ENCODE results near the gene AMZ1.
"Not testable (repeated sequence)": the region's sequence is repeated elsewhere in the genome, so short reads cannot be mapped to it uniquely, and the experiment has no call there.

Gene AMZ1

DNA sequence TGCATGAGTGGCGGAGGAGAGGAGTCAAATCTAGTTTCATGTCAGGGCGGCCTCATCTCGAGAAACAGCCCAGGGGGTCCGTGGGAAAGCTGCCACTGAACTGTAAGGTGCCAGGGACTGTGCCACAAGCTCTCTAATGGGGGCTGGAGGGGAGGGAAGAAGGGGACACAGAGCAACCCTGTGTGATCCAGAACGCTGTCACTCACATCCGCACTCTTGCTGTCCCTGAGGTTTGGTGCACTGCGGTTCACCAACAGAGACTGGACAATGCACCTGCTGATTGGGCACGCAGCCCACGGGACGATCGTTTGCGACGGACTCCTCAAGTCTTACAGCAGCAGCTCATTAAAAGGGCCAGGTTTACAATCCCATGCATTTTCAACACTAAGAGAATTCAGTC lies 47.7 kb downstream of the AMZ1 start:
- Histone ChIP-seq H3K9ac (ENCODE audit: low read depth, low read length) (no peak overlapping the region), H3K9me3 (replicated peaks; ENCODE audit: low read length) (no peaks in the 10 kb centered on the region), H3K4me2 (ENCODE audit: low read length) (no peak overlapping the region), H3K27me3 (ENCODE audit: control insufficient read depth, insufficient read depth, low read length) (no peaks in the 10 kb centered on the region), H3K4me1 (ENCODE audit: control insufficient read depth, insufficient read depth, low read length) (peaks cover 21% of the 10 kb centered on the region), H3K4me3 (ENCODE audit: low read length) (no peak overlapping the region), H3K36me3 (ENCODE audit: insufficient read depth, low read length) (peaks cover 10% of the 10 kb centered on the region)

DNA sequence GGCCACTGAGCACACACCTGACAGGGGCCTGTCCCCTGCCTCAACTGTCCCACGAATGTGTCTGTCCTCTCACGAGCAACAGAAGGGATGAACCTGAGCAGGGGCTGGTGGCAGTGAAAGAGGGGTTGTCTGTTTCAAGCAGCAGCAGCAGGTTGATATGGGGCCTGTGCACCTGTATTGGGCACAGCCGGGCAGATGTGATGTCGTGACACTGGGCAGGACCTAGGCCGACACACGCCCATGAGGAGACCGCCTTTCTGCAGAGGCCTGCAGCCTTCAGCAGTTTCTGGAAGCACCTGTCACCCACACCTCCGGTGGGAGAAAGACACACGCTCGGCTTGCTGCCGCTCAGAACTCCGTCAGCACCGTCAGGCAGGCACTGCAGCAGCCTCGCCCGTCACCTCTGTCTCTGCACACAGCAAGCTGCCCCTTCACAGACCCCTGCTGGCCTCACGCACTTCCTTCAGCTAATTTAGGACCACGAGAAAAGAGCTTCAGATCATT lies 48.5 kb downstream of the AMZ1 start:
- H3K9me3 ChIP-seq (replicated peaks; ENCODE audit: low read length): no peaks in the 10 kb centered on the region
- peaks cover 3% of the 10 kb centered on the region for H3K36me3 ChIP-seq (ENCODE audit: insufficient read depth, low read length)
- no peak overlapping the region for H3K4me2 ChIP-seq (ENCODE audit: low read length)
- H3K9ac ChIP-seq (ENCODE audit: low read depth, low read length): no peak overlapping the region
- H3K4me1 ChIP-seq (ENCODE audit: control insufficient read depth, insufficient read depth, low read length): peaks cover 21% of the 10 kb centered on the region
- H3K27me3 ChIP-seq (ENCODE audit: control insufficient read depth, insufficient read depth, low read length): no peaks in the 10 kb centered on the region
- H3K4me3 ChIP-seq (ENCODE audit: low read length): no peak overlapping the region

DNA sequence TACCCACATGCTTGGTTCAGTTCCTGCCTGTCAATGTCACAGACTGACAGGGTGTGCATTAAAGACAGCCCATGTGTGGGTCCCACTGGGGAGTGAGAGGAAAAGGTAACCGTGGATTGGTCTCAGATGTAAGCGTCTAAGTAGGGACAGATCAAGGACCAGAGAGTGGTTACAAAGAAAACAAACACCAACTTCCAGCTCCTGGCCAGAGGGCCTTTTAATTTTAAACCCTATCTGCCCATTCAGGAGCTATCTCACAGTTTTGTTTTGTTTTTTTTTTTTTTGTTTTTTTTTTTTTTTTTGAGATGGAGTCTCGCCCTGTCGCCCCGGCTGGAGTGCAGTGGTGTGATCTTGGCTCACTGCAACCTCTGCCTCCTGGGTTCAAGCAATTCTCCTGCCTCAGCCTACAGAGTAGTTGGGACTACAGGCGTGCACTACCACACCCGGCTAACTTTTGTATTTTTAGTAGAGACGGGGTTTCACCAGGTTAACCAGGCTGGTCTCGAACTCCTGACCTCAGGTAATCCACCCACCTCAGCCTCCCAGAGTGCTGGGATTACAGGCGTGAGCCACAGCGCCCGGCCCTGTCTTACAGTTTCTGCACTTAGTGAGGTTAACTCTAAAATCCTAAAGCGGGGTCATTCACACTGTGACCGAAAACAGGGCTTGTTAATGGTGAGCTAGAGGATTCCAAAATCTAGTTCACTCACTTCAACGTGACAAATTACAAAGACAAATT lies 49.2 kb downstream of the AMZ1 start:
- not testable (repeated sequence) for H3K36me3 ChIP-seq (ENCODE audit: insufficient read depth, low read length); H3K9me3 ChIP-seq (replicated peaks; ENCODE audit: low read length); H3K9ac ChIP-seq (ENCODE audit: low read depth, low read length); H3K4me2 ChIP-seq (ENCODE audit: low read length); H3K4me3 ChIP-seq (ENCODE audit: low read length); H3K27me3 ChIP-seq (ENCODE audit: control insufficient read depth, insufficient read depth, low read length)
- peaks cover 21% of the 10 kb centered on the region for H3K4me1 ChIP-seq (ENCODE audit: control insufficient read depth, insufficient read depth, low read length)

DNA sequence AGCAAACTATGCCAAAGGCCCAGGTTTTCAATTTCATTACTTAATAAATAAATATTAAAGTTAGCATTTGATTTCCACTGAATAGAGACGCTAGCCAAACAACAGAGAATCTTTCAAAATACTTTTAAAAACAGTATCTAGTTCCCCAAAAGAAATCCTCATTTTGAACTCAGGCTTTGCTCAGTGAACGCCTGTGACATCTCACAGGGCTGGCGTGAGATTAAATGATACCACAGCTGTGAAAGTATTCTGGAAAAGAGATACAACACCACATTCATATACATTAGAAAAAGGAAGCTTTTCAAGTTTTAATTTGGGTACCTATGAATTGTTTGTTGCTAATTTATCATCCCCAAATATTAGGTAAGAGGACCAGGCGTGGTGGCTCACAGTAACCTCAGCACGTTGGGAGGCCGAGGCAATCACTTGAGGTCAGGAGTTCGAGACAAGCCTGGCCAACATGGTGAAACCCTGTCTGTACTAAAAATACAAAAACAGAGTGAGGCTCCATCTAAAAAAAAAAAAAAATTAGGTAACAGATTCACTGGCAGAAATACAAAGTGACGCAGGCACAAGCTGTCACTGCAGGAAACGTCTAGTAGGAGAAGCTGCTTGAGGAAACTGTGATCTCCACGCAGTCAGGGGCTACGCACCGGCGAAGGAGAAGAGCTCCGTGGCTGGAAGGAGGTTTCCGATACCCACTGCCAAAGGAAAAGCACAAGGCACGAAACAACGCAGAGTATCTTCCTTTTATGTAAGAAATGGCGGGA lies 50.0 kb downstream of the AMZ1 start:
- Histone ChIP-seq H3K9ac (ENCODE audit: low read depth, low read length) (no peak overlapping the region), H3K4me2 (ENCODE audit: low read length) (no peak overlapping the region), H3K27me3 (ENCODE audit: control insufficient read depth, insufficient read depth, low read length) (no peaks in the 10 kb centered on the region), H3K4me1 (ENCODE audit: control insufficient read depth, insufficient read depth, low read length) (peaks cover 18% of the 10 kb centered on the region), H3K4me3 (ENCODE audit: low read length) (no peak overlapping the region), H3K36me3 (ENCODE audit: insufficient read depth, low read length) (peaks cover 3% of the 10 kb centered on the region), H3K9me3 (replicated peaks; ENCODE audit: low read length) (no peaks in the 10 kb centered on the region)

DNA sequence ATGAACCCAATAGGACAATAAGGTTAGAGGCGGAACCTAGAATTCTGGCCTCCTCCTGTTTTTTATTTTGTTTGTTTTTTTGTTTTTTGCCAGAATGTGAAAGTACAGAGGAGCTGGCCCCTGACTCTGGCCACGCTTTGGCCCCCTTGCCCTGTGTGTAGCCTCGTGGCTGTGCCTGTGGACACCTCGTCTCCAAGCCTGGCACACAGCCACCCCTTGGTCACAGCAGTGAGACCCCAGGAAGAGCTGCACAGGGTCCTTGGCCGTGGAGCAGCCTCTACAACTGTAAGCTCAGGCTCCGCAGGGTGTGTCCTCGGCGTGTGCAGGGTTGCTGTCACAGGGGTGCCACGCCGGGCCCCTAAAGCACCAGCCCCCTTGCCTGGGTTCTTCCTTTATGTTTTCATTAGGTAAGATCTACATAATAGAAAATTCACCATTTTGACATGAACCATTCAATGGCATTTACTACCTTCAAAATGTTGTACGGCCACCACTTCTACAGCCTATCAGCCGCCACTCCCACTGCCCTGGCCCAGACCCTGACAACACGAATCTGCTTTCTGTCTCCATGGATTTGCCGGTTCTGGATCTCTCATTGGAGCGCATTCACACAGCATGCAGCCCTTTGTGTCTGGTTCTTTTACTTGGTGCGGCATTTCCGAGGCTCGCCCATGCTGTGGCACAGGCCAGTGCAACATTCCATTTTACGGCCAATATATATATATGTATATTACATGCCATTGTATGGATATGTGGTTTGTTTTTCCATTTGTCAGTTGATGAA lies 51.0 kb downstream of the AMZ1 start:
- H3K36me3 ChIP-seq (ENCODE audit: insufficient read depth, low read length): peaks cover 3% of the 10 kb centered on the region
- H3K9ac ChIP-seq (ENCODE audit: low read depth, low read length): no peak overlapping the region
- H3K9me3 ChIP-seq (replicated peaks; ENCODE audit: low read length): no peaks in the 10 kb centered on the region
- H3K4me3 ChIP-seq (ENCODE audit: low read length): no peak overlapping the region
- H3K4me2 ChIP-seq (ENCODE audit: low read length): no peak overlapping the region
- H3K4me1 ChIP-seq (ENCODE audit: control insufficient read depth, insufficient read depth, low read length): peaks cover 11% of the 10 kb centered on the region
- no peaks in the 10 kb centered on the region for H3K27me3 ChIP-seq (ENCODE audit: control insufficient read depth, insufficient read depth, low read length)

DNA sequence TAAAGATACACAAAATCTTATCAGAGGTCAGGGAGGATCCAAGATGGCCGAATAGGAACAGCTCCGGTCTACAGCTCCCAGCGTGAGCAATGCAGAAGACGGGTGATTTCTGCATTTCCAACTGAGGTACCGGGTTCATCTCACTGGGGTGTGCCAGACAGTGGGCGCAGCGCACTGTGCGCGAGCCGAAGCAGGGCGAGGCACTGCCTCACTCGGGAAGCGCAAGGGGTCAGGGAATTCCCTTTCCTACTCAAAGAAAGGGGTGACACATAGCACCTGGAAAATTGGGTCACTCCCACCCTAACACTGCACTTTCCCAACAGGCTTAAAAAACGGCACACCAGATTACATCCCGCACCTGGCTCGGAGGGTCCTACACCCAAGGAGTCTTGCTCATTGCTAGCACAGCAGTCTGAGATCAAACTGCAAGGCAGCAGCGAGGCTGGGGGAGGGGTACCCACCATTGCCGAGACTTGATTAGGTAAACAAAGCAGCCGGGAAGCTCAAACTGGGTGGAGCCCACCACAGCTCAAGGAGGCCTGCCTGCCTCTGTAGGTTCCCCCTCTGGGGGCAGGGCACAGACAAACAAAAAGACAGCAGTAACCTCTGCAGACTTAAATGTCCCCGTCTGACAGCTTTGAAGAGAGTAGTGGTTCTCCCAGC lies 55.7 kb downstream of the AMZ1 start:
- H3K9me3 ChIP-seq (replicated peaks; ENCODE audit: low read length): not testable (repeated sequence)

DNA sequence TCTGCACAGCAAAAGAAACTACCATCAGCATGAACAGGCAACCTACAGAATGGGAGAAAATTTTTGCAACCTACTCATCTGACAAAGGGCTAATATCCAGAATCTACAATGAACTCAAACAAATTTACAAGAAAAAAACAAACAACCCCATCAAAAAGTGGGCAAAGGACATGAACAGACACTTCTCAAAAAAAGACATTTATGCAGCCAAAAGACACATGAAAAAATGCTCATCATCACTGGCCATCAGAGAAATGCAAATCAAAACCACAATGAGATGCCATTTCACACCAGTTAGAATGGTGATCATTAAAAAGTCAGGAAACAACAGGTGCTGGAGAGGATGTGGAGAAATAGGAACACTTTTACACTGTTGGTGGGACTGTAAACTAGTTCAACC lies 60.7 kb downstream of the AMZ1 start:
- not testable (repeated sequence) for H3K4me1 ChIP-seq (ENCODE audit: control insufficient read depth, insufficient read depth, low read length); H3K36me3 ChIP-seq (ENCODE audit: insufficient read depth, low read length); H3K27me3 ChIP-seq (ENCODE audit: control insufficient read depth, insufficient read depth, low read length); H3K9ac ChIP-seq (ENCODE audit: low read depth, low read length); H3K9me3 ChIP-seq (replicated peaks; ENCODE audit: low read length); H3K4me2 ChIP-seq (ENCODE audit: low read length); H3K4me3 ChIP-seq (ENCODE audit: low read length)

More for the DNA sequence above, 55.7 kb downstream of the AMZ1 start:
- not testable (repeated sequence) for H3K4me1 ChIP-seq (ENCODE audit: control insufficient read depth, insufficient read depth, low read length); H3K4me3 ChIP-seq (ENCODE audit: low read length); H3K36me3 ChIP-seq (ENCODE audit: insufficient read depth, low read length); H3K27me3 ChIP-seq (ENCODE audit: control insufficient read depth, insufficient read depth, low read length); H3K9ac ChIP-seq (ENCODE audit: low read depth, low read length); H3K4me2 ChIP-seq (ENCODE audit: low read length)

DNA sequence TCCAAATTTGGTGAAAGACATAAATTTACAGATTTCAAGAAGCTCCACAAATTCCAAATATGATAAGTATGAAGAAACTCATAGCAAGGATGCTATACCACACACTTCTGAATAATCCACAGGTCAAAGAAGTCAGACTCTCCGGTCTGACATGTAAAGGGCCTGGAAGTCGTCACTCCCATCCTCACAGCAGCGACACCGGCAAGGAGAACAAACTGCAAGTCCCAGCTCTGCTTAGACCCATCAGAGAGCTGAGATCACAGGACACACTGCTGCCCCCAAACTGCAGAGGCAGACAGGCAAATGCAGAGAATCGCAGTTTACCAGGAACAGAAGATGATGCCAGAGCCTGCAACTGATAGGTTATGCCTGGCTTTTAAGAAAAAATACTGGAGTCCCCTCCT lies 62.0 kb downstream of the AMZ1 start:
- no peaks in the 10 kb centered on the region for H3K4me1 ChIP-seq (ENCODE audit: control insufficient read depth, insufficient read depth, low read length)
- no peaks in the 10 kb centered on the region for H3K9me3 ChIP-seq (replicated peaks; ENCODE audit: low read length)
- H3K27me3 ChIP-seq (ENCODE audit: control insufficient read depth, insufficient read depth, low read length): no peaks in the 10 kb centered on the region
- no peak overlapping the region for H3K4me2 ChIP-seq (ENCODE audit: low read length)
- H3K4me3 ChIP-seq (ENCODE audit: low read length): no peak overlapping the region
- H3K36me3 ChIP-seq (ENCODE audit: insufficient read depth, low read length): no peaks in the 10 kb centered on the region
- no peak overlapping the region for H3K9ac ChIP-seq (ENCODE audit: low read depth, low read length)

DNA sequence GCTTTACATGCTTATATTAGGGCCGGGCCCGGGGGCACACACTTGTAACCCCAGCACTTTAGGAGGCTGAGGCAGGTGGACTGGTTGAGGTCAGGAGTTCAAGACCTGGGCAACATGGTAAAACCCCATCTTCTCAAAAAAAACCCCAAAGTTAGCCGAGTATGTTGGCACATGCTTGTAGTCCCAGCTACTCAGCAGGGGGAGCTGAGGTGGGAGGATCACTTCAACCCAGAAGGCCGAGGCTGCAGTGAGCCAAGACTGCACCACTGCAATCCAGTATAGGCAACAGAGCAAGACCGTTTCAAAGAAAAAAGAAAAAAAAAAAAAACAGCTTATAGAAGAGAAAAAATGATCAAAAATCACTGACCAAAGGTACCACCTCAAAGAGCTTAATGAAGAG lies 63.1 kb downstream of the AMZ1 start:
- H3K9ac ChIP-seq (ENCODE audit: low read depth, low read length): no peak overlapping the region
- no peaks in the 10 kb centered on the region for H3K27me3 ChIP-seq (ENCODE audit: control insufficient read depth, insufficient read depth, low read length)
- H3K36me3 ChIP-seq (ENCODE audit: insufficient read depth, low read length): no peaks in the 10 kb centered on the region
- H3K9me3 ChIP-seq (replicated peaks; ENCODE audit: low read length): no peaks in the 10 kb centered on the region
- no peak overlapping the region for H3K4me2 ChIP-seq (ENCODE audit: low read length)
- no peaks in the 10 kb centered on the region for H3K4me1 ChIP-seq (ENCODE audit: control insufficient read depth, insufficient read depth, low read length)
- H3K4me3 ChIP-seq (ENCODE audit: low read length): no peak overlapping the region

DNA sequence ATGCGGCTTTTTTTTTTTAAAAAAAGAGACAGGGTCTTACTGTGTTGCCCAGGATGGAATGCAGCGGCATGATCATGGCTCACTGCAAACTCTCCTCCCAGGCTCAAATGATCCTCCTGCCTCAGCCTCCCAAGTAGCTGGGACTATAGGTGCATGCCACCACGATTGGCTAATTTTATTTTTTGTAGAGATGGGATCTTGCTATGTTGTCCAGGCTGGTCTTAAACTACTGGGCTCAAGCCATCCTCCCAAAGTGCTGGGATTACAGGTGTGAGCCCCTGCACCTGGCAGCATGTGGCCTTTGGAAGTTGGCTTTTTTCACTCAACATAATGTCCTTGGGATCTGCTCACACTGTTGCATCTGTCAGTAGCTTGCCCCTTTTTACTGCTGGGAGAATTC lies 65.1 kb downstream of the AMZ1 start:
- no peaks in the 10 kb centered on the region for H3K36me3 ChIP-seq (ENCODE audit: insufficient read depth, low read length)
- H3K4me1 ChIP-seq (ENCODE audit: control insufficient read depth, insufficient read depth, low read length): peaks cover 17% of the 10 kb centered on the region
- no peak overlapping the region for H3K9ac ChIP-seq (ENCODE audit: low read depth, low read length)
- H3K27me3 ChIP-seq (ENCODE audit: control insufficient read depth, insufficient read depth, low read length): no peaks in the 10 kb centered on the region
- no peak overlapping the region for H3K4me3 ChIP-seq (ENCODE audit: low read length)
- no peaks in the 10 kb centered on the region for H3K9me3 ChIP-seq (replicated peaks; ENCODE audit: low read length)
- no peak overlapping the region for H3K4me2 ChIP-seq (ENCODE audit: low read length)

DNA sequence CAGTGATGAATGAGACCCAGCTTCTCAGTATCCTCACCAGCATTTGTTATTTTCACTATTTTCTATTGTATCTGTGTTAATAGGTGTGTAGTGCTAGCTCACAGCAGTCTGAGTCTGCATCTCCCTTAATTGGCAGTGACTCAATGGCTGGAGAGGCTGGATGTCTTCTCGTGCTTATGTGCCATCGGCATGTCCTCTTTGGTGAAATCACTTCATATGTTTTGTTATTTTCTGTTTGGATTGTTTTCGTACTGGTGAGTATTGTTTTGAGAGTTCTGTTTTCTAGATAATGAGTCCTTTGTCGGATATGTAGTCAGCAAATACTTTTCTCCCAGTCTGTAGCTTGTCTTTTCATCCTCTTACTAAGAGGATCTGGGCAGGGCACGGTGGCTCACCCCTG lies 66.1 kb downstream of the AMZ1 start:
- Histone ChIP-seq H3K27me3 (ENCODE audit: control insufficient read depth, insufficient read depth, low read length) (no peaks in the 10 kb centered on the region), H3K9me3 (replicated peaks; ENCODE audit: low read length) (no peaks in the 10 kb centered on the region), H3K4me3 (ENCODE audit: low read length) (no peak overlapping the region), H3K9ac (ENCODE audit: low read depth, low read length) (no peak overlapping the region), H3K4me2 (ENCODE audit: low read length) (no peak overlapping the region), H3K36me3 (ENCODE audit: insufficient read depth, low read length) (no peaks in the 10 kb centered on the region), H3K4me1 (ENCODE audit: control insufficient read depth, insufficient read depth, low read length) (peaks cover 26% of the 10 kb centered on the region)
